Astrocyte of the hippocampus (primary cell): ENCODE measurements around the gene GDPD5.

Experiments
- DNase-seq: peaks from one replicate; pipeline ENCODE4 v3.0.0; 2011; ENCODE audit warnings: low read depth, low spot score

The GDPD5 gene

DNA sequence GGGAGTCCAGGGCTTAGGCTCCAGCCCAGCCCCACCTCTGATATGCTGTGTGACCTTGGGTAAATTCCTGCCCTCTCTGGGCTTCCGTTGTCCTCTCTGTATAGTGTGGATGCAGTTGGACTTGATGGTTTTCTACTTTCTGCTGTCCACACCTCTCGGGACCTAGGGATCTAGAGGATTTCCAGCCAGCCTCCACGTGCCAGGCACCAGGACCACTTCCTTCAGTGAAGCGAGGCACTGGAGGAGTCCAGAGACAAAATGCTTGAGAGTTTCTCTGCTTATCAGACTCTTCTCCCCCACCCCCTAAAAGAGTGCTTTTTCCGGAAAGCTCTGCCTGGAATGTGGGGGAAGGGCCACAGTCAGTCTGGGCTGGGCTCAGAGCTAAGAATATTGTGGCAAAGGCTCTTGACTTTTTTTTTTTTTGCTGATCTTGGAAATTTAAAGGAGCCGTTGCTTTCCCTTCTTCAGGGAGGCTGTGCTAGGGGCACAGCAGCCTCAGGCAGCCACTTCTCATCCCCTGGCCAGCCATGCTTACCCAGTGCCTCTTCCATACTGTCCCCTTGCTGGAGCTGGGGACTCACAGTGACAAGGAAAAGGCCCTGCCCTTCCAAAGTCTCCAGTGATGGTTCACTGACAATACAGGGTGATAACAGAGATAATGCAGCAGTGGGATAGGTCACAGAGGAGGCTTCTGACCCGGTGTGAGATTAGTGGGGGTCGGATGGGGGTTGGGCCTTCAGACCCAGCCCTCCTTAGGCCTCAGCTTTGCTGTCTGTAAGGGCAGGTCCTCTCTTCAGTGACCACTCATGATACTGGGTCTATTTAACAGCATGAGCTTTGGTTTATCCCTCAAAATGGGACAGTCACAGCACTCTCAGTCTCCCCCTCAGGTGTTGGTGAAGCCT, 33.5 kb upstream of the GDPD5 start:
- DNase-seq, result peak; percentile 86

DNA sequence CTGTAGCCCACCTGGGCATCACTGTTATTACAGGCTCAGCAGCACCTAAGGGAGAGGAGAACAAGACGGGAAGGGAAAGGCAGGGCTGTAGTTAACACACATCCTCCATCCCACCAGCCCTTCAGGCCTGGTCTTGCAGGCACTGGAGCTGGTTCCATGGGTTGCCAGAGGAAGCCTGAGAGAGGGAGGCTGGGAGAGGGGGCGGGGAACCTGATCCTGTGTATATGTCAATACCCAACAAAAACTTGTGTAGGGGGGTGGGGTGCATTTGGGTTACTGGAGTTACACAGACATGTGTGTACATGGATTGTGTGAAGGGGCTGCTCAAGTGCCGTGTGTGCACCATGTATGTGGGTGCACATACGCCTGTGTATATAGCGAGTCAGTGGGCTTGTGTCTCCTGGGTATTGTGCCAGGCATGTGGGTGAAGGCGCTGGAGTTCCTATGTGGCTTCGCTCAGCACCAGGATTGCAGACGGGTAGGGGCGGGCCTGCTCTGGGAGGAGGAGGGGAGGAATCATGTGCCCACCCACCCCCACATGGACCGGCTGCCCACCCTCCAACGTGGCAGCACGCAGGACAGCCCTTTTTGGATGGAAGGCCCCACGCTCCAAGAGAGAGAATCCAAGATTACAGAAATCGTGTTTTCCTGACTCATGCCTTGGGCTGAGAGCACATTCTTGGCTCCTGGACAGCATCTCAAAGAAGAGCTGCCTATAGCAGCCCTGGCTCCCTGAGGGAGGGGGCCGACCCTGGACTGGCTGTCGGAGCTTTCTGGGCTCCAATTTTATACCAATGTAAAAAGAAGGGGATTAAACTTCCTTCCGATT, 32.1 kb upstream of the GDPD5 start:
- DNase-seq, result peak; percentile 95

- DNase-seq, result no peak
Measured at GRCh38 chr11:75556275-75556674, 30.5 kb upstream of the GDPD5 start.

DNA sequence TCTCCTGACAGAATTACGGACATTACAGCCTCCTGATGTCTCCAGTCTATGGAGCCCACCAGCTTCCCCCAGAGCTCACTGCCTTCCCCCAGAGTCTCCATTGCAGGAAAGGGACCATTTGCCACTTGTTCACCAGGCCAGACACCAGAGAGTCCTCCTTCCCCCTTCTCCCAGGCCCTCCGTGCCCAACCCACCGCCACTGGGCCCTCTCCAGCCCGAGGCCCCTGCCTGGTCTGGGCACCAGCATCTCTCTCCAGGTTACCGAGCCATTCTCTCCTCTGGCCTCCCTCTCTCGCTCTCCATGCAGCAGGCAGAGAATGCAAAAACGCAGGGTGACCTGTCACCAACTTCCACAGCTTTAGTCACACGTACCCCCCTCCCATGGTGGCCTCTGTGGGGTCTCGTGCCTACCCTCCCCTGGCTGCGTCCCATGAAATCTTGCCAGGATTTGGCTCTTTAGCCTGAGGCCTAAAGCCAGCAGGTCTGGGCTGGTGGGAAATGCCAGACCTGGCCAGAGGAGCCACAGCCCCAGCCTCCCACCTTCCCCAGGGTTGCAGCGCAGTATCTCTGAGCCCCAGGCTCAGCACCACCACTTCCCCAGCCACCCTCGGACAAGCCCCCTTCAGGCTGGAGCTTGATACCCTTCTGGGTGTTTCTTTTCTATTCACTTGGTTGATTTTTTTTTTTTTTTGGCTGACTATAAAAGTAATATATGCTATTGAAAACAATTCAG, 29.5 kb upstream of the GDPD5 start:
- DNase-seq, result no peak

DNA sequence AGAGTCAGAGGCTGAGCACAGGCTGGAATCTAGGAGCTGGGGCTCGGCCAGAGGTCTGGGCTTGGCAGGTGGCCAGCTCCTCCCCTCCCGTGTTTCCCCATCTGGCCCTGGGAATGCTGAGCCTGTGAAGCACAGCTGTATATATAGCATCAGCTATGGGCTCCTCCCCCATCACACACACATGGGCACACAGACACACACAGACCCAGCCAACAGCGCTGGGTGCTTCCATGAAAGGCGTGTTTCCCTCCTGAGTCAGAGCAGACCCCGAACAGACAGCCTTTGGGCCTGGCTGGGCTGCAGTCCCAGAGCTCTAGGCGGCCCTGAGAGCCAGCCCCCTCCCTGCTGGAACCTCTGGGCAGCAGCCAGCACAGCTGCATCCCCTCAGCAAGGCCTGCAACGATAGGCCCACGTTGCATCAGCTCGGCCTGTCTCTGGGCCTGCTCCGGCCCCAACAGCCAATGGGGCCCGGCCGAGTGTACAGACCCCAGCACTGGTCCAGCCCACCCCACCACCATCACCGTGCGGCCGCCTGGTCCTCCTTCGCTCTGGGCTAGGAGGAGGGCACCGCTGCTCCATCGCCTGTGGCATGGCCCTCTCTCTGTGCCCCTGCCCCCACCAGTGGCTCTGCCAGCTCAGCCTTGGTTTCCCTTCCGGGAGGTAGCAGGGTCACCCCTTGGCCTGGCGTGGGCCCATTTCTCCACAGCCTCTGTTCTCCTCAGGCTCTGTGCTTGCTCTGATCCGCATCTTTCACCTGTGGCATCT, 28.7 kb upstream of the GDPD5 start:
- DNase-seq, result peak; percentile 97

GRCh38 chr11:75553889-75554257, 28.1 kb upstream of the GDPD5 start:
- DNase-seq, result no peak

DNA sequence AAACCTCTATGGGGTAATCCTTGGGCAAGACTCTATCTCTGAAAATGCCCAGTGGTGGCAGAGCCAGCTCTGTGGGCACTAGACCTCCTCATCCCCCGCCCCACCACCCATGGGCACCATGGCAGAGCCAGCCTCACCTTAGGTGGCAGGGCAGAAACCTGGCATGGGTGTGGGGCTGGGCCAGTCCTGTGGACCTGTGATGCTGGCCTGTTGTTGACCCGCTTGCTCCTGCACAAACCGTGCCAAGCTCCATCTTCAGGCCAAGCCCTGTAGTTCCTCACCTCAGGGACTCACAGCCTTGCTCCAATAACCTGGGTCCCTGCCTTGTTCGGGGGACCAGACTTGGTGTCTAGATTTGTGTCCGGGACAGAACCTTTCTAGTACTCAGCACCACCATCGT, 27.4 kb upstream of the GDPD5 start:
- no peak for DNase-seq

GRCh38 chr11:75549370-75549958, 23.7 kb upstream of the GDPD5 start:
- no peak for DNase-seq

DNA sequence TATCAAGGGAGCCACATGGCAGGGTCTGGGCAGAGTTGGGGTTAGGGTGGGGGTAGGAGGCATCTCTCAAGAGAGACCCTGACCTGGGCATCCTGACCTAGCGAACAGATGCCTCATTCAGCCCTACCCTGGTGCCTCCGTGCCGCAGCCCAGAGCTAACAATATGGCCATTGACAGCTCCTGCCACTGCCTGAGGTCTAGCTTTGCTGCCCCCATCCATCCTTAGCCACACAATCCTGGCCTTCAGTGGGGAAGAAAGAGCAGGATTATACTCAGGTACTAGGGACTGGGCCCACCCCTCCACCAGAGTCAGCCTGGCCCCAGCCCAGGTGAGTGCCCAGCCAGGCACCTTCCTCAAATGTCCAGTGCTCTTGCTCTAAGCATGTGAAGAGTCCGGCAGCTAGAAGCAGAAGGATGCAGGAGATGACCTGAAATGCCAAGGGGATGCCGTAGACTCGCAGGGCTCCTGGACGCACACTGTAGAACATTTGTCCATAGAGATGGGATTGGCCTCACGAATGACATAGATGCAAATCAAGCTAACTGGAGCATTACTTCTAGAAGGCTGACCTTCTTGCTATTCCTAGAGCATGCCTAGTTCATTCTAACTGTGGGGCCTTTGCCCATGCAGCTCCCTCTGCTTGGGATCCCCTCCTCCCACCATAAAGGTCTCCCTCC, 23.0 kb upstream of the GDPD5 start:
- DNase-seq, result no peak

GRCh38 chr11:75547617-75548058, 21.9 kb upstream of the GDPD5 start:
- DNase-seq, result peak; percentile 87

- no peak for DNase-seq
Measured at GRCh38 chr11:75547177-75547576, 21.4 kb upstream of the GDPD5 start.

- no peak for DNase-seq
Measured at GRCh38 chr11:75543806-75544205, 18.1 kb upstream of the GDPD5 start.

DNA sequence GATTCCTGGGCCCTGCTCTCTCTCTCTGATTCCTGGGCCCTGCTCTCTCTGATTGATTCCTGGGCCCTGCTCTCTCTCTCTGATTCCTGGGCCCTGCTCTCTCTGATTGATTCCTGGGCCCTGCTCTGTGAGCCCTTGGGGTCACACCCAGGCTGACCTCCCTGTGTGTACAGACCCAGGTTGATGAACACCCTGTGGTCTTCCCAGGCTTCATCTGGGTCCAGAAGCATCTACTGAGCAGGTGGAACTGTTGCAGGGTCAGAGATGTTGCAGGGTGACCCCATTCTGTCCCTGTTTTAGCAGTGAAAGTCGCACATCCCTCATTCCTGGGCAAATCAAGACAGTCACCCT, 16.3 kb upstream of the GDPD5 start:
- no peak for DNase-seq

GRCh38 chr11:75541193-75542087, 15.7 kb upstream of the GDPD5 start:
- no peak for DNase-seq

DNA sequence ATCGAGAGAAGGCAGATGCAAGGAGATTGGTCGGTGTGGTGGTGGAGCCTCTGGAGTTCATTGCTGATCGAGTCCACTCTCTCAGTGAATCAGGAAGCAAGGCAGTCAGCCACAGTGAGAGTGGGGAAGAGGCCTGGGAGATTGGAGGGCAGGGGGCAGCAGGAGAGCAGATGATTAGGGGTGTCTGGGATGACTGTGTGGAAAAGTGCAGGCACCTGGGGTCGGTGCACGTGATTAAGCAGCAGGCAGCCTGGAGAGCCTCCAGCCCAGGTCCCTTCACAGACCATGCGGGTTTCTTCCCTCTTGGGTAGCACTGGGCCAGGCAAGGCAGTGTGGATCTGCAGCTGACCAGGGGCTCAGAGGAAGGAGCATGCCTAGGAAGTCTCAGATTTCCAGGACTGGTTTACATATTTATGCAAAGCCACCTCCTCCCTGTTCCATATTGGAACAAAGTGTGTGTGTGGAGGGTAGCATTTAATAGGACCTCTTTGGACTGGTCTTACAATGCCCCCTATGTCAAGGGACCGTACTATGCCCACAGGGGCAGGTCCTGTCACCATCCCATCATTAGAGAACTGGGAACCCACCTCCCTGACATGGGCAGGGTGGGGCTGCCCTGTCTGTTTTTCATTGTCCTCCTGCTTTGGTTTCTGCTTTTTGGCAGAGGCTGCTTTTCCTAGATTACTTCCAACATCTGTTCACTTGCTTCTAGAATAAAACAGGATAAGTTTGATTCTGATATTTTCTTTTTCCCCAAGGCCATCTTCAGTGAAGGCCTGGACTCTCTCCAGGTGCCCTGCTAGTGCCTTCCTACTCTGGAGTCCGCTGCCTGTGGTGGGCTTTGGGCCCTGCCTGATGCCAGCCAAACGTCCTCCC, 14.0 kb upstream of the GDPD5 start:
- DNase-seq, result no peak

GRCh38 chr11:75538150-75538942, 12.6 kb upstream of the GDPD5 start:
- DNase-seq, result no peak

- DNase-seq, result no peak
Measured at GRCh38 chr11:75537740-75538139, 12.0 kb upstream of the GDPD5 start.
